Activated naive CD4-positive, alpha-beta T cell treated with anti-CD3 and anti-CD28 coated beads for 36 hours (primary cell): ENCODE measurements around the gene CA7. TPM values are rescaled to one million over a fixed set of nuclear protein-coding genes. Genes with fewer than 3 reads are reported as not detected.
A peak's percentile ranks its signal among the peaks of the same experiment; 100 is the strongest.

Experiments used
- CTCF ChIA-PET: fragments of 350-600 bp; sonication (Branson Sonifier 250); formaldehyde crosslinking; loops from one replicate; lab custom pipeline; 2021; ENCODE audit warnings: antibody characterized with exemption; lab: Charles Lee
- DNase-seq: peaks from one replicate; pipeline ENCODE4 v3.0.0-alpha.2; 2020
- H3K27ac Mint-ChIP-seq: one replicate; pipeline ENCODE4 v1.8.0; 2021; ENCODE audit warnings: mild to moderate bottlenecking, mixed read lengths
- H3K27me3 Mint-ChIP-seq: one replicate; pipeline ENCODE4 v1.8.0; 2021; ENCODE audit warnings: low read depth, mixed read lengths
- H3K36me3 Mint-ChIP-seq: one replicate; pipeline ENCODE4 v1.8.0; 2021; ENCODE audit warnings: low read depth, mixed read lengths
- H3K4me1 Mint-ChIP-seq: one replicate; pipeline ENCODE4 v1.8.0; 2021; ENCODE audit warnings: low read depth, mixed read lengths
- H3K4me3 Mint-ChIP-seq: one replicate; pipeline ENCODE4 v1.8.0; 2021; ENCODE audit warnings: mild to moderate bottlenecking, moderate library complexity, mixed read lengths
- H3K9me3 Mint-ChIP-seq: one replicate; pipeline ENCODE4 v1.8.0; 2021; ENCODE audit warnings: mixed read lengths
- intact Hi-C: fragments of 100-400 bp; cut with micrococcal nuclease; formaldehyde crosslinking; loops from one replicate; pipeline ENCODE4 v1.15.1; 2023
- total RNA-seq, 2 experiments: library from RNA; stranded (reverse); gene quantifications; one replicate each; pipeline ENCODE4 v1.2.3, GENCODE V29; 2021

Gene CA7
- total RNA-seq, 2 experiments from 2014 or later: not detected

GRCh38 chr16:66832190-66832589, 12.0 kb upstream of the CA7 start:
- H3K27ac Mint-ChIP-seq: no peak overlapping the region
- DNase-seq: no peak
- H3K9me3 Mint-ChIP-seq: no peaks in the 10 kb centered on the region
- intact Hi-C loops: no loop called here
- no peak overlapping the region for H3K4me3 Mint-ChIP-seq
- H3K4me1 Mint-ChIP-seq: peaks cover 25% of the 10 kb centered on the region
- no peaks in the 10 kb centered on the region for H3K27me3 Mint-ChIP-seq
- CTCF ChIA-PET: interaction anchor here (1.1 to 8.5 kb wide), 8 partner anchors 10 to 101 kb away, joined by 3 to 132 read pairs (median 6); partner anchors contain the start of gene CA7
- peaks cover 8% of the 10 kb centered on the region for H3K36me3 Mint-ChIP-seq

- H3K4me1 Mint-ChIP-seq: peaks cover 22% of the 10 kb centered on the region
- H3K27me3 Mint-ChIP-seq: no peaks in the 10 kb centered on the region
- intact Hi-C loops: no loop called here
- H3K9me3 Mint-ChIP-seq: no peaks in the 10 kb centered on the region
- peaks cover 5% of the 10 kb centered on the region for H3K36me3 Mint-ChIP-seq
- H3K4me3 Mint-ChIP-seq: no peak overlapping the region
- no peak for DNase-seq
- H3K27ac Mint-ChIP-seq: no peak overlapping the region
- CTCF ChIA-PET: interaction anchor here (1.1 to 8.5 kb wide), 4 partner anchors 13 to 49 kb away, joined by 3 to 132 read pairs (median 28); partner anchors contain the start of gene CA7
These were observed 11.4 kb upstream of the CA7 start for GRCh38 chr16:66832661-66833305.

GRCh38 chr16:66834746-66835145, 9.5 kb upstream of the CA7 start:
- CTCF ChIA-PET: interaction anchor here (8.5 kb wide), 1 partner anchor 33 kb away, joined by 132 read pairs; no protein-coding TSS in a partner anchor
- Mint-ChIP-seq H3K36me3 (no peaks in the 10 kb centered on the region), H3K27me3 (no peaks in the 10 kb centered on the region), H3K4me3 (no peak overlapping the region), H3K27ac (no peak overlapping the region), H3K4me1 (peaks cover 5% of the 10 kb centered on the region), H3K9me3 (no peaks in the 10 kb centered on the region)
- DNase-seq: no peak
- intact Hi-C loops: no loop called here

- no peak overlapping the region for H3K27ac Mint-ChIP-seq
- CTCF ChIA-PET: no interaction called here
- no peak for DNase-seq
- intact Hi-C loops: no loop called here
- H3K9me3 Mint-ChIP-seq: no peaks in the 10 kb centered on the region
- H3K27me3 Mint-ChIP-seq: peaks cover 24% of the 10 kb centered on the region
- no peaks in the 10 kb centered on the region for H3K36me3 Mint-ChIP-seq
- no peak overlapping the region for H3K4me3 Mint-ChIP-seq
- peaks cover 5% of the 10 kb centered on the region for H3K4me1 Mint-ChIP-seq
These were observed 3.3 kb upstream of the CA7 start for GRCh38 chr16:66840883-66841282.

GRCh38 chr16:66841366-66841765, 2.8 kb upstream of the CA7 start:
- no peak for DNase-seq
- no peak overlapping the region for H3K4me3 Mint-ChIP-seq
- CTCF ChIA-PET: interaction anchor here (0.8 to 8.8 kb wide), 3 partner anchors 11 to 31 kb away, joined by 3 to 50 read pairs (median 5); partner anchors contain the start of gene NAE1
- H3K36me3 Mint-ChIP-seq: no peaks in the 10 kb centered on the region
- H3K4me1 Mint-ChIP-seq: peaks cover 5% of the 10 kb centered on the region
- H3K27me3 Mint-ChIP-seq: peaks cover 28% of the 10 kb centered on the region
- no peaks in the 10 kb centered on the region for H3K9me3 Mint-ChIP-seq
- intact Hi-C loops: no loop called here
- no peak overlapping the region for H3K27ac Mint-ChIP-seq

- no peak for DNase-seq
- CTCF ChIA-PET: interaction anchor here (1.1 to 8.8 kb wide), 3 partner anchors 12 to 101 kb away, joined by 3 to 50 read pairs (median 10); partner anchors contain the start of gene NAE1
- Mint-ChIP-seq H3K4me3 (no peak overlapping the region), H3K27me3 (peaks cover 32% of the 10 kb centered on the region), H3K36me3 (no peaks in the 10 kb centered on the region), H3K27ac (no peak overlapping the region), H3K9me3 (no peaks in the 10 kb centered on the region), H3K4me1 (peaks cover 5% of the 10 kb centered on the region)
- intact Hi-C loops: no loop called here
These were observed 1.4 kb upstream of the CA7 start for GRCh38 chr16:66842765-66843164.

GRCh38 chr16:66843191-66843590, 1.0 kb upstream of the CA7 start:
- Mint-ChIP-seq H3K9me3 (no peaks in the 10 kb centered on the region), H3K27ac (no peak overlapping the region), H3K36me3 (no peaks in the 10 kb centered on the region), H3K4me1 (peaks cover 5% of the 10 kb centered on the region), H3K4me3 (no peak overlapping the region), H3K27me3 (peaks cover 32% of the 10 kb centered on the region)
- no peak for DNase-seq
- intact Hi-C loops: no loop called here
- CTCF ChIA-PET: interaction anchor here (1.2 to 8.8 kb wide), 2 partner anchors 12 to 25 kb away, joined by 10 to 50 read pairs; partner anchors contain the start of gene NAE1

- DNase-seq: no peak
- intact Hi-C loops: no loop called here
- peaks cover 32% of the 10 kb centered on the region for H3K27me3 Mint-ChIP-seq
- no peaks in the 10 kb centered on the region for H3K9me3 Mint-ChIP-seq
- H3K4me3 Mint-ChIP-seq: peak overlapping the region; percentile 39
- H3K4me1 Mint-ChIP-seq: peaks cover 5% of the 10 kb centered on the region
- CTCF ChIA-PET: interaction anchor here (1.2 to 8.8 kb wide), 3 partner anchors 13 to 24 kb away, joined by 10 to 50 read pairs (median 25); partner anchors contain the start of gene NAE1
- H3K36me3 Mint-ChIP-seq: no peaks in the 10 kb centered on the region
- H3K27ac Mint-ChIP-seq: no peak overlapping the region
These were observed 239 bp upstream of the CA7 start for GRCh38 chr16:66844009-66844341.

GRCh38 chr16:66845080-66845410, 831 bp downstream of the CA7 start:
- intact Hi-C loops: no loop called here
- Mint-ChIP-seq H3K27me3 (peaks cover 32% of the 10 kb centered on the region), H3K27ac (no peak overlapping the region), H3K4me3 (peak overlapping the region; percentile 10), H3K4me1 (peaks cover 5% of the 10 kb centered on the region), H3K36me3 (no peaks in the 10 kb centered on the region), H3K9me3 (no peaks in the 10 kb centered on the region)
- no peak for DNase-seq
- CTCF ChIA-PET: interaction anchor here (5.6 to 8.8 kb wide), 2 partner anchors 14 to 23 kb away, joined by 25 to 50 read pairs; partner anchors contain the start of gene NAE1

GRCh38 chr16:66845791-66846221, 1.6 kb downstream of the CA7 start:
- Mint-ChIP-seq H3K4me3 (no peak overlapping the region), H3K9me3 (no peaks in the 10 kb centered on the region), H3K27me3 (peaks cover 32% of the 10 kb centered on the region), H3K36me3 (no peaks in the 10 kb centered on the region), H3K27ac (no peak overlapping the region), H3K4me1 (peaks cover 5% of the 10 kb centered on the region)
- CTCF ChIA-PET: interaction anchor here (5.6 to 8.8 kb wide), 2 partner anchors 15 to 22 kb away, joined by 25 to 50 read pairs; partner anchors contain the start of gene NAE1
- intact Hi-C loops: no loop called here
- DNase-seq: no peak

- no peaks in the 10 kb centered on the region for H3K36me3 Mint-ChIP-seq
These were observed 2.1 kb downstream of the CA7 start for GRCh38 chr16:66846266-66846665.

GRCh38 chr16:66846831-66847230, 2.6 kb downstream of the CA7 start:
- Mint-ChIP-seq H3K4me1 (peaks cover 5% of the 10 kb centered on the region), H3K36me3 (no peaks in the 10 kb centered on the region), H3K27ac (no peak overlapping the region), H3K4me3 (no peak overlapping the region), H3K27me3 (peaks cover 32% of the 10 kb centered on the region), H3K9me3 (no peaks in the 10 kb centered on the region)
- intact Hi-C loops: no loop called here
- CTCF ChIA-PET: interaction anchor here (0.6 to 8.8 kb wide), 3 partner anchors 16 to 394 kb away, joined by 3 to 50 read pairs (median 25); partner anchors contain the start of gene NAE1
- DNase-seq: no peak

More at GRCh38 chr16:66846266-66846665, 2.1 kb downstream of the CA7 start:
- H3K27ac Mint-ChIP-seq: no peak overlapping the region
- peaks cover 32% of the 10 kb centered on the region for H3K27me3 Mint-ChIP-seq
- CTCF ChIA-PET: interaction anchor here (5.6 to 8.8 kb wide), 2 partner anchors 15 to 22 kb away, joined by 25 to 50 read pairs; partner anchors contain the start of gene NAE1
- intact Hi-C loops: no loop called here
- no peaks in the 10 kb centered on the region for H3K9me3 Mint-ChIP-seq
- peaks cover 5% of the 10 kb centered on the region for H3K4me1 Mint-ChIP-seq
- no peak for DNase-seq
- no peak overlapping the region for H3K4me3 Mint-ChIP-seq
